Suprapubic skin (tissue), 4 donors: Measurements from ENCODE around the gene GRAMD1A.

ENCODE experiments used
- EP300 ChIP-seq: sonication (generic); formaldehyde crosslinking; IDR thresholded peaks from one replicate; pipeline ENCODE4 v1.6.1; 2017; ENCODE audit warnings: antibody characterized with exemption
- POLR2A ChIP-seq, 2 donors: fragments of 450-650 bp; IDR thresholded peaks; one replicate each; pipeline ENCODE4 v1.6.1; 2017; ENCODE audit warnings: antibody characterized with exemption in 2 of 2, mild to moderate bottlenecking in 2 of 2, moderate library complexity in 2 of 2
- POLR2AphosphoS5 ChIP-seq, 3 donors: sonication (generic); formaldehyde crosslinking; IDR thresholded peaks; one replicate each; pipeline ENCODE4 v1.6.1; 2017; ENCODE audit warnings: antibody characterized with exemption in 3 of 3
- TF ChIP-seq, protein P1 (sequence below), 2 donors: fragments of 200-600 bp in 1 of 2; fragments of 450-650 bp in 1 of 2; sonication (generic) in 1 of 2; IDR thresholded peaks; one replicate each; pipeline ENCODE4 v1.5.1; 2016 to 2019; ENCODE audit warnings: antibody characterized with exemption in 2 of 2, mild to moderate bottlenecking in 1 of 2, moderate library complexity in 1 of 2

DNA sequence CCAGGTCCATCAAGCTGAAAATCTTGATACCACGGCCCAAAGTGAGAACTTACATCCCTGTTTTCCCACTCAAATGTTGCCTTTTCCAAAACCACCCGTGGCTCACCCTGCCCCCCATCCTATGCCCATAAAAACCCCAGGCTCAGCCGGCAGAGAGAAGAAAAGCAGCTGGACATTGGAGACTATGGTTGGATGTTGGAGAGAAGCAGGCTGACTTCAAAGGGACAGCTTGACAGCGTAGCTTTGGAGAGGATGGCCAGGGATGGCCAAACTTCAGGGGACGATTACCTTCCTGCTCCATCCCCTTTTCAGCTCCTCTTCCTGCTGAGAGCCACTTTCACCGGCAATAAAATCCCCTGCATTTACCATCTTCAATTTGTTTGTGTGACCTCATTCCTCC, 32.6 kb upstream of the GRAMD1A start:
- TF ChIP-seq EP300 (no peak), POLR2AphosphoS5 (IDR thresholded peaks at IDR 0.05) (no peak), POLR2A (IDR thresholded peaks at IDR 0.05) (no peak)
- TF ChIP-seq, protein P1, sequence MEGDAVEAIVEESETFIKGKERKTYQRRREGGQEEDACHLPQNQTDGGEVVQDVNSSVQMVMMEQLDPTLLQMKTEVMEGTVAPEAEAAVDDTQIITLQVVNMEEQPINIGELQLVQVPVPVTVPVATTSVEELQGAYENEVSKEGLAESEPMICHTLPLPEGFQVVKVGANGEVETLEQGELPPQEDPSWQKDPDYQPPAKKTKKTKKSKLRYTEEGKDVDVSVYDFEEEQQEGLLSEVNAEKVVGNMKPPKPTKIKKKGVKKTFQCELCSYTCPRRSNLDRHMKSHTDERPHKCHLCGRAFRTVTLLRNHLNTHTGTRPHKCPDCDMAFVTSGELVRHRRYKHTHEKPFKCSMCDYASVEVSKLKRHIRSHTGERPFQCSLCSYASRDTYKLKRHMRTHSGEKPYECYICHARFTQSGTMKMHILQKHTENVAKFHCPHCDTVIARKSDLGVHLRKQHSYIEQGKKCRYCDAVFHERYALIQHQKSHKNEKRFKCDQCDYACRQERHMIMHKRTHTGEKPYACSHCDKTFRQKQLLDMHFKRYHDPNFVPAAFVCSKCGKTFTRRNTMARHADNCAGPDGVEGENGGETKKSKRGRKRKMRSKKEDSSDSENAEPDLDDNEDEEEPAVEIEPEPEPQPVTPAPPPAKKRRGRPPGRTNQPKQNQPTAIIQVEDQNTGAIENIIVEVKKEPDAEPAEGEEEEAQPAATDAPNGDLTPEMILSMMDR (IDR thresholded peaks at IDR 0.05), result no peak
